ENCODE data around the gene MISP3. TPM values are rescaled to one million over a fixed set of nuclear protein-coding genes. Genes with fewer than 3 reads are reported as not detected.

MISP3 gene
- total and polyA plus RNA-seq, 9 of the 15 experiments (the other 6 are each of a cell fraction or from before 2014, with no cell fraction given) = 0.25 to 5.6 (median 1.6) TPM

DNA sequence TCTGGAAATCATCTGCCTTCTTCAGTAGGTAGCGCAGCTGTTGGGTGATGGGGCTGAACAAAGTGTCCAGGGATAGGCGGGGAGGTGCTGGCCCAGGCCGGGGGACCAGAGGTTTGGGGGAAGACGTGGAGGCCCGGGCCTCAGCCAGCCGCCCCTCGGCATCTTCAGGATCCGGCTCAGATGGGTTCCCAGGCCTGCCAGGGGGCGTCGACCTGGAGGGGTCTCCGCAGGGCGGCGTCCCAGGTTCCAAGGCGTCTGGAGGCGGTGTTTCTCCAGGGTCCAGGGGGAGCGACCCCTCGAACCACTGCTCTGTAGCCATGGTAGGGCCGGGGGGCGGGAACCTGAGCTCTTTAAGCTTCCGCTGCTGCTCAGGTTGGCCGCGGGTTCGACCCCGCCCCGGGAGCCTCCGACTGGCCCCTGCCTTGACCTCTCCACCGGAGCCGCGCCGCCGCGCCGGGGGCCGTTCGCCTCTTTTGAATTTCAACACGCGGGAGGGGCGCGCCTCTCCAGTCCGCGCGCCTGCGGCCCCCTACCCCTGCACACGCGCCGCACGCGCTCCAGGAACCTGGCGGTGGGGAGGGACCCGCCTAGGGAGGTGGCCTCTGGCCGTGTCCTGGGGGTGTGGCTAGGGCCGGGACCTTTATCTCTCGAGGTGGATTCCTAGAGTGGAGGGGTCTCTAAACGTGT is 12.9 kb downstream of the MISP3 start, which contains the start of gene C19orf67 (continued):
- TF ChIP-seq, protein P1, sequence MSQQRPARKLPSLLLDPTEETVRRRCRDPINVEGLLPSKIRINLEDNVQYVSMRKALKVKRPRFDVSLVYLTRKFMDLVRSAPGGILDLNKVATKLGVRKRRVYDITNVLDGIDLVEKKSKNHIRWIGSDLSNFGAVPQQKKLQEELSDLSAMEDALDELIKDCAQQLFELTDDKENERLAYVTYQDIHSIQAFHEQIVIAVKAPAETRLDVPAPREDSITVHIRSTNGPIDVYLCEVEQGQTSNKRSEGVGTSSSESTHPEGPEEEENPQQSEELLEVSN (IDR thresholded peaks at IDR 0.05; ENCODE audit: borderline replicate concordance in 1 of 2, extremely low read depth in 1 of 2, insufficient read depth in 1 of 2, insufficient read length in 1 of 2, low read depth in 1 of 2, low read length in 1 of 2, poor library complexity in 1 of 2, severe bottlenecking in 1 of 2) = peak; percentile 25 to 71
- TF ChIP-seq, protein P2, sequence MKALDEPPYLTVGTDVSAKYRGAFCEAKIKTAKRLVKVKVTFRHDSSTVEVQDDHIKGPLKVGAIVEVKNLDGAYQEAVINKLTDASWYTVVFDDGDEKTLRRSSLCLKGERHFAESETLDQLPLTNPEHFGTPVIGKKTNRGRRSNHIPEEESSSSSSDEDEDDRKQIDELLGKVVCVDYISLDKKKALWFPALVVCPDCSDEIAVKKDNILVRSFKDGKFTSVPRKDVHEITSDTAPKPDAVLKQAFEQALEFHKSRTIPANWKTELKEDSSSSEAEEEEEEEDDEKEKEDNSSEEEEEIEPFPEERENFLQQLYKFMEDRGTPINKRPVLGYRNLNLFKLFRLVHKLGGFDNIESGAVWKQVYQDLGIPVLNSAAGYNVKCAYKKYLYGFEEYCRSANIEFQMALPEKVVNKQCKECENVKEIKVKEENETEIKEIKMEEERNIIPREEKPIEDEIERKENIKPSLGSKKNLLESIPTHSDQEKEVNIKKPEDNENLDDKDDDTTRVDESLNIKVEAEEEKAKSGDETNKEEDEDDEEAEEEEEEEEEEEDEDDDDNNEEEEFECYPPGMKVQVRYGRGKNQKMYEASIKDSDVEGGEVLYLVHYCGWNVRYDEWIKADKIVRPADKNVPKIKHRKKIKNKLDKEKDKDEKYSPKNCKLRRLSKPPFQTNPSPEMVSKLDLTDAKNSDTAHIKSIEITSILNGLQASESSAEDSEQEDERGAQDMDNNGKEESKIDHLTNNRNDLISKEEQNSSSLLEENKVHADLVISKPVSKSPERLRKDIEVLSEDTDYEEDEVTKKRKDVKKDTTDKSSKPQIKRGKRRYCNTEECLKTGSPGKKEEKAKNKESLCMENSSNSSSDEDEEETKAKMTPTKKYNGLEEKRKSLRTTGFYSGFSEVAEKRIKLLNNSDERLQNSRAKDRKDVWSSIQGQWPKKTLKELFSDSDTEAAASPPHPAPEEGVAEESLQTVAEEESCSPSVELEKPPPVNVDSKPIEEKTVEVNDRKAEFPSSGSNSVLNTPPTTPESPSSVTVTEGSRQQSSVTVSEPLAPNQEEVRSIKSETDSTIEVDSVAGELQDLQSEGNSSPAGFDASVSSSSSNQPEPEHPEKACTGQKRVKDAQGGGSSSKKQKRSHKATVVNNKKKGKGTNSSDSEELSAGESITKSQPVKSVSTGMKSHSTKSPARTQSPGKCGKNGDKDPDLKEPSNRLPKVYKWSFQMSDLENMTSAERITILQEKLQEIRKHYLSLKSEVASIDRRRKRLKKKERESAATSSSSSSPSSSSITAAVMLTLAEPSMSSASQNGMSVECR (CRISPR knock-in tag; IDR thresholded peaks at IDR 0.05) = 0 out of 2 replicates have a peak, but pooled peaks have one; percentile 46
- TF ChIP-seq, protein P3, sequence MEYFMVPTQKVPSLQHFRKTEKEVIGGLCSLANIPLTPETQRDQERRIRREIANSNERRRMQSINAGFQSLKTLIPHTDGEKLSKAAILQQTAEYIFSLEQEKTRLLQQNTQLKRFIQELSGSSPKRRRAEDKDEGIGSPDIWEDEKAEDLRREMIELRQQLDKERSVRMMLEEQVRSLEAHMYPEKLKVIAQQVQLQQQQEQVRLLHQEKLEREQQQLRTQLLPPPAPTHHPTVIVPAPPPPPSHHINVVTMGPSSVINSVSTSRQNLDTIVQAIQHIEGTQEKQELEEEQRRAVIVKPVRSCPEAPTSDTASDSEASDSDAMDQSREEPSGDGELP (CRISPR knock-in tag; IDR thresholded peaks at IDR 0.05; ENCODE audit: borderline replicate concordance) = peak; percentile 13; the same call in 1 of the 2 replicates
- TF ChIP-seq, protein P4, sequence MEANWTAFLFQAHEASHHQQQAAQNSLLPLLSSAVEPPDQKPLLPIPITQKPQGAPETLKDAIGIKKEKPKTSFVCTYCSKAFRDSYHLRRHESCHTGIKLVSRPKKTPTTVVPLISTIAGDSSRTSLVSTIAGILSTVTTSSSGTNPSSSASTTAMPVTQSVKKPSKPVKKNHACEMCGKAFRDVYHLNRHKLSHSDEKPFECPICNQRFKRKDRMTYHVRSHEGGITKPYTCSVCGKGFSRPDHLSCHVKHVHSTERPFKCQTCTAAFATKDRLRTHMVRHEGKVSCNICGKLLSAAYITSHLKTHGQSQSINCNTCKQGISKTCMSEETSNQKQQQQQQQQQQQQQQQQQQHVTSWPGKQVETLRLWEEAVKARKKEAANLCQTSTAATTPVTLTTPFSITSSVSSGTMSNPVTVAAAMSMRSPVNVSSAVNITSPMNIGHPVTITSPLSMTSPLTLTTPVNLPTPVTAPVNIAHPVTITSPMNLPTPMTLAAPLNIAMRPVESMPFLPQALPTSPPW (CRISPR knock-in tag; IDR thresholded peaks at IDR 0.05) = peak; percentile 33
